22Rv1 (cell line): ENCODE measurements around the gene ABCA1.

Experiments
- ZFX ChIP-seq: fragments of 450-650 bp; IDR thresholded peaks from 2 replicates; pipeline ENCODE4 v1.6.1; 2017; ENCODE audit warnings: antibody characterized with exemption, borderline replicate concordance
- TF ChIP-seq, protein P1 (sequence below): fragments of 450-650 bp; IDR thresholded peaks from 2 replicates; pipeline ENCODE4 v1.5.1; 2017; ENCODE audit warnings: mild to moderate bottlenecking

DNA sequence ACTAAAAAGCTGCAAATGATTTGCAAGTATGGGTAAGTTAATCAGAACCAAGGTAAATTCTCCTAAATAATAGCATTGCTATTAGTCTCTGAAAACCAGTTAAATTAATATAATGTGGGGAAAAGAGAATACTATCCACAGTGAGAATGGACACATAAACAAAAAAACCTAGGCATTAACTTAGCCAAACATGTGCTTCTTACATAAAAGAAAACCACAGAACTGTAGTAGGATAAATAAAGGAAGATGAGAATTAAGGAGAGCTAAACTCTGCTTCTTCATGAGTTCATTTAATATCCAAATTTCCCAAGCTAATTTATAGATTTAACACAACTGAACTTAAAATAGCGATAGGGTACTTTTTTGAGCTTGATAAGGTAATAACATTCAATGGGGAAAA, 31.8 kb downstream of the ABCA1 start:
- TF ChIP-seq, protein P1, sequence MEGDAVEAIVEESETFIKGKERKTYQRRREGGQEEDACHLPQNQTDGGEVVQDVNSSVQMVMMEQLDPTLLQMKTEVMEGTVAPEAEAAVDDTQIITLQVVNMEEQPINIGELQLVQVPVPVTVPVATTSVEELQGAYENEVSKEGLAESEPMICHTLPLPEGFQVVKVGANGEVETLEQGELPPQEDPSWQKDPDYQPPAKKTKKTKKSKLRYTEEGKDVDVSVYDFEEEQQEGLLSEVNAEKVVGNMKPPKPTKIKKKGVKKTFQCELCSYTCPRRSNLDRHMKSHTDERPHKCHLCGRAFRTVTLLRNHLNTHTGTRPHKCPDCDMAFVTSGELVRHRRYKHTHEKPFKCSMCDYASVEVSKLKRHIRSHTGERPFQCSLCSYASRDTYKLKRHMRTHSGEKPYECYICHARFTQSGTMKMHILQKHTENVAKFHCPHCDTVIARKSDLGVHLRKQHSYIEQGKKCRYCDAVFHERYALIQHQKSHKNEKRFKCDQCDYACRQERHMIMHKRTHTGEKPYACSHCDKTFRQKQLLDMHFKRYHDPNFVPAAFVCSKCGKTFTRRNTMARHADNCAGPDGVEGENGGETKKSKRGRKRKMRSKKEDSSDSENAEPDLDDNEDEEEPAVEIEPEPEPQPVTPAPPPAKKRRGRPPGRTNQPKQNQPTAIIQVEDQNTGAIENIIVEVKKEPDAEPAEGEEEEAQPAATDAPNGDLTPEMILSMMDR: no peak
- no peak for TF ChIP-seq ZFX
